ENCODE measurements around the gene GMEB2.

Gene GMEB2

DNA sequence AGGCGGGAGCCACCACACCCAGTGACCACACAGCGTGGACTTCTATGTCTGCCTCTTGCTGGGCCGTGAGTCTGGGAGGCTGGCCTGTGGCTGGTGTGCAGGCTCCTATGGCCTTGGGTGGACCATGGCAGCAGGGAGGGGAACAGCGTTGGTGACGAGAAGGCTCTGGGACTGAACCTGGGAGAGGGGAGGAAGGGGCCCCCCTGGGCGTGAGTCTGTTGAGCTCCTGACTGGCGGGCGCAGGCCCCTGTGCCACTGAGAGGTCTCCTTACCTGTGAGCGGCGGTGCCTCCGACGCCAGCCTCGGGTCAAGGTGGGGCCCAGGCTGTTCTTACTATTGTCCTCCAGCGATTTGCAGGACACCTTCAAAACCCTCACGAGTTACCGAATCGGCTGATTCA lies 40.1 kb downstream of the GMEB2 start:
- Histone ChIP-seq H3K27ac (no peak overlapping the region), H3K4me3 (IDR thresholded peaks at IDR 0.05; ENCODE audit: insufficient read depth, low read depth, low read length) (no peak overlapping the region), H3K4me2 (no peak overlapping the region), H3K36me3 (ENCODE audit: insufficient read depth) (no peaks in the 10 kb centered on the region), H3K79me2 (ENCODE audit: insufficient read depth, low read depth) (no peaks in the 10 kb centered on the region), H3K27me3 (ENCODE audit: insufficient read depth, low read depth) (peaks cover 19% of the 10 kb centered on the region), H3K4me1 (ENCODE audit: low read depth, poor library complexity, severe bottlenecking) (no peaks in the 10 kb centered on the region), H2AFZ (ENCODE audit: low read depth) (no peak overlapping the region), H4K20me1 (ENCODE audit: insufficient read depth) (no peaks in the 10 kb centered on the region), H3K9ac (no peak overlapping the region)
- TF ChIP-seq CTCF (conservative IDR thresholded peaks at IDR 0.05; ENCODE audit: low read depth, low read length), result no peak

- no peaks in the 10 kb centered on the region for H3K79me2 ChIP-seq (ENCODE audit: insufficient read depth, low read depth)
- no peak overlapping the region for H3K9ac ChIP-seq
- TF ChIP-seq CTCF (conservative IDR thresholded peaks at IDR 0.05; ENCODE audit: low read depth, low read length), result no peak
- no peaks in the 10 kb centered on the region for H3K4me1 ChIP-seq (ENCODE audit: low read depth, poor library complexity, severe bottlenecking)
- H2AFZ ChIP-seq (ENCODE audit: low read depth), result no peak overlapping the region
- no peak overlapping the region for H3K4me3 ChIP-seq (IDR thresholded peaks at IDR 0.05; ENCODE audit: insufficient read depth, low read depth, low read length)
- H3K27ac ChIP-seq, result no peak overlapping the region
- no peaks in the 10 kb centered on the region for H4K20me1 ChIP-seq (ENCODE audit: insufficient read depth)
- H3K27me3 ChIP-seq (ENCODE audit: insufficient read depth, low read depth), result peaks cover 28% of the 10 kb centered on the region
- H3K4me2 ChIP-seq, result no peak overlapping the region
- no peaks in the 10 kb centered on the region for H3K36me3 ChIP-seq (ENCODE audit: insufficient read depth)
These were observed 41.0 kb downstream of the GMEB2 start for GRCh38 chr20:63585616-63586565.

DNA sequence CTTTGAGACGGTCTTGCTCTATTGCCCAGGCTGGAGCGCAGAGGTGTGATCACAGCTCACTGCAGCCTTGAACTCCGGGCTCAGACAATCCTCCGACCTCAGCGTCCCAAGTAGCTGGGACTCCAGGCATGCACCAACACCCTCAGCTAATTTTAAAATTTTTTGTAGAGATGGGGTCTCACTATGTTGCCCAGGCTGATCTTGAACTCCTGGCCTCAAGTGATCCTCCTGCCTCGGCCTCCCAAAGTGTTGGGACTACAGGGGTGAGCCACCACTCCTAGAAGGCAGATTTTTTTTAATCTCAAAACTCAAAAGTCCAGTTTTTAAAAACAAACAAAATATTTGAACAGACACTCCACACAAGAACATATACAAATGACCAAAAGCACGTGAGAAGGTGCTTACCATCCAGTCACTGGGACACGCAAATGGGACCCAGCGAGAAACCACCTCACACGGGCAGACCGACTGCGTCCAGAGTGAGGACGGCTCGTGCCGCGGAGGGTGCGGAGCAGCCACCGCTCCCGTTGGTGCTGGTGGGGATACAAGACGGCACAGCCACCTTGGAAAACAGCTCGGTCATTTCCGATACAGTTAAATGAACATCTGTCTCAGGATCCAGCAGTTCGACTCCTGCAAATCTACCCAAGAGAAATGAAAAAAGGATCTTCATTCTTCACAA lies 44.4 kb downstream of the GMEB2 start:
- no peak overlapping the region for H3K27ac ChIP-seq
- no peaks in the 10 kb centered on the region for H3K4me1 ChIP-seq (ENCODE audit: low read depth, poor library complexity, severe bottlenecking)
- no peaks in the 10 kb centered on the region for H4K20me1 ChIP-seq (ENCODE audit: insufficient read depth)
- no peak overlapping the region for H2AFZ ChIP-seq (ENCODE audit: low read depth)
- no peaks in the 10 kb centered on the region for H3K79me2 ChIP-seq (ENCODE audit: insufficient read depth, low read depth)
- no peak overlapping the region for H3K9ac ChIP-seq
- peaks cover 61% of the 10 kb centered on the region for H3K27me3 ChIP-seq (ENCODE audit: insufficient read depth, low read depth)
- H3K4me3 ChIP-seq (IDR thresholded peaks at IDR 0.05; ENCODE audit: insufficient read depth, low read depth, low read length), result no peak overlapping the region
- no peak overlapping the region for H3K4me2 ChIP-seq
- no peak for TF ChIP-seq CTCF (conservative IDR thresholded peaks at IDR 0.05; ENCODE audit: low read depth, low read length)
- H3K36me3 ChIP-seq (ENCODE audit: insufficient read depth), result no peaks in the 10 kb centered on the region

- H4K20me1 ChIP-seq (ENCODE audit: insufficient read depth), result no peaks in the 10 kb centered on the region
- H3K4me2 ChIP-seq, result no peak overlapping the region
- no peak overlapping the region for H3K27ac ChIP-seq
- TF ChIP-seq CTCF (conservative IDR thresholded peaks at IDR 0.05; ENCODE audit: low read depth, low read length), result peak; percentile 21; the same call in 1 of the 2 replicates
- H3K4me1 ChIP-seq (ENCODE audit: low read depth, poor library complexity, severe bottlenecking), result no peaks in the 10 kb centered on the region
- H3K79me2 ChIP-seq (ENCODE audit: insufficient read depth, low read depth), result no peaks in the 10 kb centered on the region
- no peak overlapping the region for H3K9ac ChIP-seq
- H3K4me3 ChIP-seq (IDR thresholded peaks at IDR 0.05; ENCODE audit: insufficient read depth, low read depth, low read length), result no peak overlapping the region
- H3K36me3 ChIP-seq (ENCODE audit: insufficient read depth), result no peaks in the 10 kb centered on the region
- peaks cover 72% of the 10 kb centered on the region for H3K27me3 ChIP-seq (ENCODE audit: insufficient read depth, low read depth)
- H2AFZ ChIP-seq (ENCODE audit: low read depth), result no peak overlapping the region
These were observed 46.0 kb downstream of the GMEB2 start for GRCh38 chr20:63580796-63581461.

All from KMS-11 (cell line).